ENCODE results near the gene AMOTL2.

Gene AMOTL2

DNA sequence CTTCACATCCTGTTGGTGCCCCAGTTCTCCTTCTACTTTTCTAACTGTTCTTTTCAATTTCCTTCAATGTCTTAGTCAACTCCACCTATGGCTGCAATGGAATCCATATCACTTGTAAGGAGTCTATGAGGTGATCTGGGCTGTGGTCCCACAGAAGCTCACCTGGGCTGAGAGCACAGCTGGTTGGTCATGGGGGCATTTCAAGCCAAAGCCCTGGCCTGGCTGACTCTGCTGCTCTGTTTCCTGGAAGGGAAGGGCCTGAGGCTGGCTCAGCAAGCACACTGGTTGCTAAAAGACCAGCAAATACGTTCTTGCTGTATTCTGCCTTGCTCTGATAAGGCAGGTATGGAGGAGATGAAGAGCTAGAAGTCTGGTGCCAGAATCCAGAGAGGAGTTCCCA is 29.0 kb downstream of the AMOTL2 start:
- Histone ChIP-seq H3K4me3 (replicated peaks; ENCODE audit: insufficient read depth, low read length) (no peak overlapping the region), H3K27me3 (ENCODE audit: insufficient read depth, poor library complexity, severe bottlenecking) (no peaks in the 10 kb centered on the region), H3K27ac (replicated peaks) (no peak overlapping the region)
- TF ChIP-seq GABPA (IDR thresholded peaks at IDR 0.05; ENCODE audit: low read depth) (no peak), POLR2AphosphoS5 (IDR thresholded peaks at IDR 0.05; ENCODE audit: low read depth) (no peak), SPI1 (IDR thresholded peaks at IDR 0.05; ENCODE audit: borderline replicate concordance, low read depth) (no peak)
- TF ChIP-seq, protein P1, sequence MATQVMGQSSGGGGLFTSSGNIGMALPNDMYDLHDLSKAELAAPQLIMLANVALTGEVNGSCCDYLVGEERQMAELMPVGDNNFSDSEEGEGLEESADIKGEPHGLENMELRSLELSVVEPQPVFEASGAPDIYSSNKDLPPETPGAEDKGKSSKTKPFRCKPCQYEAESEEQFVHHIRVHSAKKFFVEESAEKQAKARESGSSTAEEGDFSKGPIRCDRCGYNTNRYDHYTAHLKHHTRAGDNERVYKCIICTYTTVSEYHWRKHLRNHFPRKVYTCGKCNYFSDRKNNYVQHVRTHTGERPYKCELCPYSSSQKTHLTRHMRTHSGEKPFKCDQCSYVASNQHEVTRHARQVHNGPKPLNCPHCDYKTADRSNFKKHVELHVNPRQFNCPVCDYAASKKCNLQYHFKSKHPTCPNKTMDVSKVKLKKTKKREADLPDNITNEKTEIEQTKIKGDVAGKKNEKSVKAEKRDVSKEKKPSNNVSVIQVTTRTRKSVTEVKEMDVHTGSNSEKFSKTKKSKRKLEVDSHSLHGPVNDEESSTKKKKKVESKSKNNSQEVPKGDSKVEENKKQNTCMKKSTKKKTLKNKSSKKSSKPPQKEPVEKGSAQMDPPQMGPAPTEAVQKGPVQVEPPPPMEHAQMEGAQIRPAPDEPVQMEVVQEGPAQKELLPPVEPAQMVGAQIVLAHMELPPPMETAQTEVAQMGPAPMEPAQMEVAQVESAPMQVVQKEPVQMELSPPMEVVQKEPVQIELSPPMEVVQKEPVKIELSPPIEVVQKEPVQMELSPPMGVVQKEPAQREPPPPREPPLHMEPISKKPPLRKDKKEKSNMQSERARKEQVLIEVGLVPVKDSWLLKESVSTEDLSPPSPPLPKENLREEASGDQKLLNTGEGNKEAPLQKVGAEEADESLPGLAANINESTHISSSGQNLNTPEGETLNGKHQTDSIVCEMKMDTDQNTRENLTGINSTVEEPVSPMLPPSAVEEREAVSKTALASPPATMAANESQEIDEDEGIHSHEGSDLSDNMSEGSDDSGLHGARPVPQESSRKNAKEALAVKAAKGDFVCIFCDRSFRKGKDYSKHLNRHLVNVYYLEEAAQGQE (IDR thresholded peaks at IDR 0.05; ENCODE audit: insufficient replicate concordance, low read depth) = no peak
- TF ChIP-seq, protein P2, sequence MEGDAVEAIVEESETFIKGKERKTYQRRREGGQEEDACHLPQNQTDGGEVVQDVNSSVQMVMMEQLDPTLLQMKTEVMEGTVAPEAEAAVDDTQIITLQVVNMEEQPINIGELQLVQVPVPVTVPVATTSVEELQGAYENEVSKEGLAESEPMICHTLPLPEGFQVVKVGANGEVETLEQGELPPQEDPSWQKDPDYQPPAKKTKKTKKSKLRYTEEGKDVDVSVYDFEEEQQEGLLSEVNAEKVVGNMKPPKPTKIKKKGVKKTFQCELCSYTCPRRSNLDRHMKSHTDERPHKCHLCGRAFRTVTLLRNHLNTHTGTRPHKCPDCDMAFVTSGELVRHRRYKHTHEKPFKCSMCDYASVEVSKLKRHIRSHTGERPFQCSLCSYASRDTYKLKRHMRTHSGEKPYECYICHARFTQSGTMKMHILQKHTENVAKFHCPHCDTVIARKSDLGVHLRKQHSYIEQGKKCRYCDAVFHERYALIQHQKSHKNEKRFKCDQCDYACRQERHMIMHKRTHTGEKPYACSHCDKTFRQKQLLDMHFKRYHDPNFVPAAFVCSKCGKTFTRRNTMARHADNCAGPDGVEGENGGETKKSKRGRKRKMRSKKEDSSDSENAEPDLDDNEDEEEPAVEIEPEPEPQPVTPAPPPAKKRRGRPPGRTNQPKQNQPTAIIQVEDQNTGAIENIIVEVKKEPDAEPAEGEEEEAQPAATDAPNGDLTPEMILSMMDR (IDR thresholded peaks at IDR 0.05; ENCODE audit: insufficient read depth, low read length) = no peak
- DNase-seq (ENCODE audit: low read depth in 1 of 2, low spot score in 1 of 2) = no peak

- DNase-seq (ENCODE audit: low read depth in 1 of 2, low spot score in 1 of 2) = peak in 1 of 2 experiments; percentile 20
- Histone ChIP-seq H3K27me3 (ENCODE audit: insufficient read depth, poor library complexity, severe bottlenecking) (no peaks in the 10 kb centered on the region), H3K4me3 (replicated peaks; ENCODE audit: insufficient read depth, low read length) (no peak overlapping the region), H3K27ac (replicated peaks) (no peak overlapping the region)
- TF ChIP-seq, protein P2 (IDR thresholded peaks at IDR 0.05; ENCODE audit: insufficient read depth, low read length) = no peak
- TF ChIP-seq SPI1 (IDR thresholded peaks at IDR 0.05; ENCODE audit: borderline replicate concordance, low read depth) = peak; percentile 77
- TF ChIP-seq, protein P1 (IDR thresholded peaks at IDR 0.05; ENCODE audit: insufficient replicate concordance, low read depth) = no peak
- no peak for TF ChIP-seq POLR2AphosphoS5 (IDR thresholded peaks at IDR 0.05; ENCODE audit: low read depth)
Observed at GRCh38 chr3:134344560-134344959, 29.7 kb downstream of the AMOTL2 start.

- no peak overlapping the region for H3K4me3 ChIP-seq (replicated peaks; ENCODE audit: insufficient read depth, low read length)
- no peak for TF ChIP-seq GABPA (IDR thresholded peaks at IDR 0.05; ENCODE audit: low read depth)
- TF ChIP-seq, protein P2 (IDR thresholded peaks at IDR 0.05; ENCODE audit: insufficient read depth, low read length) = no peak
- TF ChIP-seq POLR2AphosphoS5 (IDR thresholded peaks at IDR 0.05; ENCODE audit: low read depth) = no peak
- no peak for TF ChIP-seq SPI1 (IDR thresholded peaks at IDR 0.05; ENCODE audit: borderline replicate concordance, low read depth)
- TF ChIP-seq, protein P1 (IDR thresholded peaks at IDR 0.05; ENCODE audit: insufficient replicate concordance, low read depth) = no peak
- H3K27me3 ChIP-seq (ENCODE audit: insufficient read depth, poor library complexity, severe bottlenecking) = no peaks in the 10 kb centered on the region
- no peak overlapping the region for H3K27ac ChIP-seq (replicated peaks)
- DNase-seq (ENCODE audit: low read depth in 1 of 2, low spot score in 1 of 2) = no peak
Observed at GRCh38 chr3:134342259-134342658, 32.0 kb downstream of the AMOTL2 start.

Measured in HL-60 (cell line).